H9 (cell line): Measurements from ENCODE around the gene LUZP2. TPM values are rescaled to one million over a fixed set of nuclear protein-coding genes. Genes with fewer than 3 reads are reported as not detected.

Experiments
- DNase-seq: peaks from one replicate; pipeline ENCODE4 v3.0.0-alpha.2; 2017
- H2AFZ ChIP-seq: one replicate; pipeline ENCODE4 v1.6.1; 2013; ENCODE audit warnings: mild to moderate bottlenecking, low read length, control low read depth, moderate library complexity
- H2AK5ac ChIP-seq: 2 replicates; pipeline ENCODE4 v1.6.1; 2013; ENCODE audit warnings: low read length, control low read depth, mixed read lengths; ENCODE audit not compliant: insufficient read length
- H2BK120ac ChIP-seq: one replicate; pipeline ENCODE4 v1.6.1; 2013; ENCODE audit warnings: low read depth, mild to moderate bottlenecking, low read length, control low read depth, inconsistent platforms; ENCODE audit not compliant: poor library complexity, severe bottlenecking
- H2BK12ac ChIP-seq: 2 replicates; pipeline ENCODE4 v1.6.1; 2013; ENCODE audit warnings: low read length, control low read depth, mixed read lengths, low read depth; ENCODE audit not compliant: insufficient read length
- H2BK15ac ChIP-seq: 2 replicates; pipeline ENCODE4 v1.6.1; 2013; ENCODE audit warnings: low read depth, low read length, control low read depth
- H2BK20ac ChIP-seq: one replicate; pipeline ENCODE4 v1.6.1; 2013; ENCODE audit warnings: low read depth, mild to moderate bottlenecking, low read length, control low read depth, inconsistent platforms; ENCODE audit not compliant: poor library complexity, severe bottlenecking
- H2BK5ac ChIP-seq: 2 replicates; pipeline ENCODE4 v1.6.1; 2013; ENCODE audit warnings: low read length, control low read depth, mixed read lengths; ENCODE audit not compliant: insufficient read length
- H3K14ac ChIP-seq: 2 replicates; pipeline ENCODE4 v1.6.1; 2013; ENCODE audit warnings: low read length, control low read depth; ENCODE audit not compliant: insufficient read depth
- H3K18ac ChIP-seq: 2 replicates; pipeline ENCODE4 v1.6.1; 2013; ENCODE audit warnings: low read depth, mild to moderate bottlenecking, mixed read lengths, low read length, control low read depth; ENCODE audit not compliant: insufficient read length
- H3K23ac ChIP-seq: 2 replicates; pipeline ENCODE4 v1.6.1; 2013; ENCODE audit warnings: low read length, control low read depth, mixed read lengths, low read depth; ENCODE audit not compliant: insufficient read length
- H3K23me2 ChIP-seq: 2 replicates; pipeline ENCODE4 v1.6.1; 2013; ENCODE audit warnings: low read depth, mild to moderate bottlenecking, mixed read lengths, low read length, control low read depth; ENCODE audit not compliant: insufficient read length, poor library complexity, severe bottlenecking
- H3K27ac ChIP-seq: 2 replicates; pipeline ENCODE4 v1.5.1; 2013; ENCODE audit warnings: low read length, control low read depth, mixed read lengths, low read depth; ENCODE audit not compliant: insufficient read length
- H3K27me3 ChIP-seq: 2 replicates; pipeline ENCODE4 v1.6.1; 2013; ENCODE audit warnings: low read length, control low read depth, inconsistent platforms; ENCODE audit not compliant: insufficient read depth
- H3K4ac ChIP-seq: 2 replicates; pipeline ENCODE4 v1.6.1; 2013; ENCODE audit warnings: low read depth, mild to moderate bottlenecking, control low read depth, inconsistent platforms, low read length, moderate library complexity
- H3K4me1 ChIP-seq: 2 replicates; pipeline ENCODE4 v1.6.1; 2013; ENCODE audit warnings: low read length, control low read depth, inconsistent platforms; ENCODE audit not compliant: insufficient read depth
- H3K4me2 ChIP-seq: 2 replicates; pipeline ENCODE4 v1.6.1; 2013; ENCODE audit warnings: low read length, control low read depth, mixed read lengths; ENCODE audit not compliant: insufficient read length, insufficient read depth
- H3K56ac ChIP-seq: 2 replicates; pipeline ENCODE4 v1.6.1; 2013; ENCODE audit warnings: low read depth, mild to moderate bottlenecking, mixed read lengths, low read length, control low read depth; ENCODE audit not compliant: insufficient read length
- H3K79me1 ChIP-seq: 2 replicates; pipeline ENCODE4 v1.6.1; 2013; ENCODE audit warnings: low read depth, mild to moderate bottlenecking, moderate library complexity, low read length, control low read depth, inconsistent platforms; ENCODE audit not compliant: insufficient read depth, poor library complexity, severe bottlenecking
- H3K79me2 ChIP-seq: 2 replicates; pipeline ENCODE4 v1.6.1; 2013; ENCODE audit warnings: low read length, control low read depth, inconsistent platforms; ENCODE audit not compliant: insufficient read depth
- H3K9ac ChIP-seq: 2 replicates; pipeline ENCODE4 v1.6.1; 2013; ENCODE audit warnings: low read length, control low read depth, mixed read lengths; ENCODE audit not compliant: insufficient read length; ENCODE audit errors: extremely low read depth
- H3K9me3 ChIP-seq: one replicate; pipeline ENCODE4 v1.6.1; 2013; ENCODE audit warnings: low read depth, low read length, inconsistent platforms; ENCODE audit not compliant: control insufficient read depth
- H3T11ph ChIP-seq: one replicate; pipeline ENCODE4 v1.6.1; 2013; ENCODE audit warnings: mild to moderate bottlenecking, low read length, control low read depth, inconsistent platforms
- H4K20me1 ChIP-seq: one replicate; pipeline ENCODE4 v1.6.1; 2013; ENCODE audit not compliant: control insufficient read depth, insufficient read length, insufficient read depth
- H4K5ac ChIP-seq: 2 replicates; pipeline ENCODE4 v1.6.1; 2013; ENCODE audit warnings: low read depth, mild to moderate bottlenecking, mixed read lengths, low read length, control low read depth; ENCODE audit not compliant: insufficient read length
- H4K8ac ChIP-seq: replicated peaks from 2 replicates; pipeline ENCODE4 v1.6.1; 2013; ENCODE audit warnings: low read length, control low read depth, mixed read lengths, low read depth; ENCODE audit not compliant: insufficient read length
- H4K91ac ChIP-seq: 2 replicates; pipeline ENCODE4 v1.6.1; 2013; ENCODE audit warnings: low read depth, mild to moderate bottlenecking, moderate library complexity, mixed read lengths, low read length, control low read depth; ENCODE audit not compliant: insufficient read length
- H3K27ac Mint-ChIP-seq, 3 experiments: 2 replicates in 2 of 3; 3 replicates in 1 of 3; pipeline ENCODE4 v1.8.0; 2020 to 2021; ENCODE audit warnings: mixed read lengths in 3 of 3, mild to moderate bottlenecking in 1 of 3, moderate library complexity in 1 of 3
- H3K27me3 Mint-ChIP-seq: 2 replicates; pipeline ENCODE4 v1.8.0; 2021; ENCODE audit warnings: low read depth, mild to moderate bottlenecking, moderate library complexity, mixed read lengths
- H3K36me3 Mint-ChIP-seq, 3 experiments: 2 replicates in 2 of 3; 3 replicates in 1 of 3; pipeline ENCODE4 v1.8.0; 2020 to 2021; ENCODE audit warnings: low read depth in 3 of 3, mixed read lengths in 3 of 3; ENCODE audit not compliant: insufficient read depth in 1 of 3
- H3K4me1 Mint-ChIP-seq, 2 experiments: 2 replicates each; pipeline ENCODE4 v1.8.0; 2020; ENCODE audit warnings: mixed read lengths in 2 of 2
- H3K4me3 Mint-ChIP-seq, 2 experiments: 2 replicates in 1 of 2; 3 replicates in 1 of 2; pipeline ENCODE4 v1.8.0; 2020 to 2021; ENCODE audit warnings: mild to moderate bottlenecking in 2 of 2, mixed read lengths in 2 of 2, moderate library complexity in 1 of 2
- H3K9me3 Mint-ChIP-seq, 2 experiments: 2 replicates in 1 of 2; 3 replicates in 1 of 2; pipeline ENCODE4 v1.8.0; 2020; ENCODE audit warnings: mild to moderate bottlenecking in 2 of 2, mixed read lengths in 2 of 2, moderate library complexity in 1 of 2
- WGBS: extraction: QIAGEN DNeasy Blood & Tissue Kit; methylation state at CpG from one replicate; pipeline ENCODE4 v1.1.7; 2013; ENCODE audit warnings: missing lambda C conversion rate, low lambda C conversion rate, mixed read lengths; ENCODE audit not compliant: insufficient read length; ENCODE audit errors: extremely low coverage; 5-methylcytosine and 5-hydroxymethylcytosine counted together
- total RNA-seq: library from RNA; stranded (reverse); gene quantifications from 2 replicates; pipeline ENCODE4 v1.2.1, GENCODE V29; 2021
- TF ChIP-seq, protein P1 (sequence below): fragments of 200-600 bp; sonication (generic); conservative IDR thresholded peaks from 3 replicates; pipeline ENCODE4 v1.8.0; 2021; ENCODE audit warnings: antibody characterized with exemption, mild to moderate bottlenecking

Gene LUZP2
- total RNA-seq, 1 experiment from 2014 or later, result 25.4 TPM

DNA sequence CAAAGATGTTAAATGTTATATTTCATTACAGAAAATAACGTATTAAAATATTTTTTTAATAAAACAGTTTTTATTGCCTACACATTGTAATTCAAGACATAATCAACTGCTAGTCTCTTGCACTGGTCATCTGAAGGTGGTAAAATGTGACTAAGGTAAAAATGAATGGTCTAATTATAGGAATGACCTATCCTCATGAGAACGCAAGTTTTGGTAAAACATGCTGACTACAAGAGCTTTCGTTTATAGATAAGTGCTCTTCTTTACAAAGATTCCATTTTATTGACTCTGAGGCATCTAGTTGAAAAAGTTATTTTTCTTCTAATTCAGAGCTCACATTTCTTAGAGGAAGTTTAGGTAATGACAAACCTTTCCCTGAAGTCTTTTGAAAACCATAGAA lies 27.3 kb downstream of the LUZP2 start:
- Histone ChIP-seq H3K79me2 (no peaks in the 10 kb centered on the region), H4K20me1 (no peaks in the 10 kb centered on the region), H4K8ac (no peak overlapping the region), H2BK5ac (no peak overlapping the region), H3K9me3 (no peaks in the 10 kb centered on the region), H3K23me2 (no peaks in the 10 kb centered on the region), H3K4me2 (no peak overlapping the region), H2AK5ac (no peak overlapping the region), H4K5ac (no peak overlapping the region), H2BK12ac (no peak overlapping the region), H3K9ac (no peak overlapping the region), H4K91ac (no peak overlapping the region), H2AFZ (no peak overlapping the region), H3K56ac (no peak overlapping the region), H3K4ac (no peak overlapping the region), H2BK15ac (no peak overlapping the region), H3T11ph (no peak overlapping the region), H3K23ac (no peak overlapping the region), H3K27ac (no peak overlapping the region), H2BK20ac (no peak overlapping the region), H3K14ac (no peak overlapping the region), H3K79me1 (no peaks in the 10 kb centered on the region), H3K18ac (no peak overlapping the region), H2BK120ac (no peak overlapping the region), H3K27me3 (no peaks in the 10 kb centered on the region), H3K4me1 (no peaks in the 10 kb centered on the region)
- Mint-ChIP-seq H3K27ac (peak overlapping the region in 1 of 3 experiments; percentile 32; a peak in 1 of 7 replicates), H3K27me3 (no peaks in the 10 kb centered on the region), H3K4me1 (peaks cover 0 to 13% of the 10 kb centered on the region in 2 experiments; a peak in 3 of 4 replicates), H3K36me3 (no peaks in the 10 kb centered on the region), H3K9me3 (no peaks in the 10 kb centered on the region), H3K4me3 (no peak overlapping the region)
- TF ChIP-seq, protein P1, sequence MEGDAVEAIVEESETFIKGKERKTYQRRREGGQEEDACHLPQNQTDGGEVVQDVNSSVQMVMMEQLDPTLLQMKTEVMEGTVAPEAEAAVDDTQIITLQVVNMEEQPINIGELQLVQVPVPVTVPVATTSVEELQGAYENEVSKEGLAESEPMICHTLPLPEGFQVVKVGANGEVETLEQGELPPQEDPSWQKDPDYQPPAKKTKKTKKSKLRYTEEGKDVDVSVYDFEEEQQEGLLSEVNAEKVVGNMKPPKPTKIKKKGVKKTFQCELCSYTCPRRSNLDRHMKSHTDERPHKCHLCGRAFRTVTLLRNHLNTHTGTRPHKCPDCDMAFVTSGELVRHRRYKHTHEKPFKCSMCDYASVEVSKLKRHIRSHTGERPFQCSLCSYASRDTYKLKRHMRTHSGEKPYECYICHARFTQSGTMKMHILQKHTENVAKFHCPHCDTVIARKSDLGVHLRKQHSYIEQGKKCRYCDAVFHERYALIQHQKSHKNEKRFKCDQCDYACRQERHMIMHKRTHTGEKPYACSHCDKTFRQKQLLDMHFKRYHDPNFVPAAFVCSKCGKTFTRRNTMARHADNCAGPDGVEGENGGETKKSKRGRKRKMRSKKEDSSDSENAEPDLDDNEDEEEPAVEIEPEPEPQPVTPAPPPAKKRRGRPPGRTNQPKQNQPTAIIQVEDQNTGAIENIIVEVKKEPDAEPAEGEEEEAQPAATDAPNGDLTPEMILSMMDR, result no peak
- DNase-seq, result no peak
- WGBS, result no CpG with 5 or more reads among the region's 3 CpGs
